Suprapubic skin (tissue), 4 donors: Measurements from ENCODE around the gene SMARCA2. TPM values are rescaled to one million over a fixed set of nuclear protein-coding genes. Genes with fewer than 3 reads are reported as not detected.

Experiments
- DNase-seq, 2 donors: peaks; one replicate each; pipeline ENCODE4 v3.0.0-alpha.2; 2019; ENCODE audit warnings: low spot score in 2 of 2
- H3K27ac ChIP-seq: fragments of 200-600 bp; sonication (generic); one replicate; pipeline ENCODE4 v1.5.1; 2019
- H3K27me3 ChIP-seq: fragments of 200-600 bp; sonication (generic); one replicate; pipeline ENCODE4 v1.5.1; 2019
- H3K36me3 ChIP-seq: fragments of 200-600 bp; sonication (generic); one replicate; pipeline ENCODE4 v1.5.1; 2019
- H3K4me1 ChIP-seq: fragments of 200-600 bp; sonication (generic); one replicate; pipeline ENCODE4 v1.5.1; 2019
- H3K4me3 ChIP-seq: fragments of 200-600 bp; sonication (generic); one replicate; pipeline ENCODE4 v1.5.1; 2019; ENCODE audit warnings: mild to moderate bottlenecking
- H3K9me3 ChIP-seq: fragments of 200-600 bp; sonication (generic); one replicate; pipeline ENCODE4 v1.5.1; 2019
- CTCF ChIP-seq, 2 donors: fragments of 200-600 bp in 1 of 2; fragments of 450-650 bp in 1 of 2; sonication (generic) in 1 of 2; IDR thresholded peaks; one replicate each; pipeline ENCODE4 v1.5.1; 2016 to 2019; ENCODE audit warnings: antibody characterized with exemption in 2 of 2, mild to moderate bottlenecking in 1 of 2, moderate library complexity in 1 of 2
- EP300 ChIP-seq: sonication (generic); formaldehyde crosslinking; IDR thresholded peaks from one replicate; pipeline ENCODE4 v1.6.1; 2017; ENCODE audit warnings: antibody characterized with exemption
- POLR2A ChIP-seq, 2 donors: fragments of 450-650 bp; IDR thresholded peaks; one replicate each; pipeline ENCODE4 v1.6.1; 2017; ENCODE audit warnings: antibody characterized with exemption in 2 of 2, mild to moderate bottlenecking in 2 of 2, moderate library complexity in 2 of 2
- POLR2AphosphoS5 ChIP-seq, 3 donors: sonication (generic); formaldehyde crosslinking; IDR thresholded peaks; one replicate each; pipeline ENCODE4 v1.6.1; 2017; ENCODE audit warnings: antibody characterized with exemption in 3 of 3
- WGBS: methylation state at CpG from one replicate; pipeline ENCODE4 v1.1.5; 2018; 5-methylcytosine and 5-hydroxymethylcytosine counted together
- total RNA-seq, 4 donors: library from RNA; depleted of rRNA; stranded (reverse); fragments of >200 nt; gene quantifications; one replicate each; pipeline ENCODE4 v1.1.0, GENCODE V29; 2016

Gene SMARCA2
- total RNA-seq, 4 donors from 2014 or later: 88.9 to 236 (median 140) TPM

GRCh38 chr9:2015581-2016407 is 647 bp downstream of the SMARCA2 start:
- under 1% methylated on average over 22 of the region's 59 CpGs for WGBS
- H3K4me1 ChIP-seq: peaks cover 38% of the 10 kb centered on the region

GRCh38 chr9:2016408-2017330 is 1.5 kb downstream of the SMARCA2 start:
- H3K27me3 ChIP-seq: no peaks in the 10 kb centered on the region
- H3K36me3 ChIP-seq: no peaks in the 10 kb centered on the region
- peak overlapping the region; percentile 99 for H3K27ac ChIP-seq
- H3K4me1 ChIP-seq: peaks cover 47% of the 10 kb centered on the region
- H3K4me3 ChIP-seq: peak overlapping the region; percentile 88
- no peaks in the 10 kb centered on the region for H3K9me3 ChIP-seq
- TF ChIP-seq POLR2AphosphoS5 (IDR thresholded peaks at IDR 0.05) (peak in 2 of 3 donors; percentile 22 to 57), POLR2A (IDR thresholded peaks at IDR 0.05) (peak; percentile 20 to 31), EP300 (no peak)
- WGBS: under 1% methylated on average over 66 of the region's 85 CpGs
- peak; percentile 92 to 94 for DNase-seq

More at GRCh38 chr9:2015581-2016407, 647 bp downstream of the SMARCA2 start:
- H3K9me3 ChIP-seq: no peaks in the 10 kb centered on the region
- DNase-seq: peak; percentile 85 to 87
- no peaks in the 10 kb centered on the region for H3K36me3 ChIP-seq
- H3K27me3 ChIP-seq: no peaks in the 10 kb centered on the region
- H3K27ac ChIP-seq: peak overlapping the region; percentile 99
- peak overlapping the region; percentile 88 for H3K4me3 ChIP-seq
- TF ChIP-seq EP300 (no peak), POLR2A (IDR thresholded peaks at IDR 0.05) (no peak), POLR2AphosphoS5 (IDR thresholded peaks at IDR 0.05) (peak in 2 of 3 donors; percentile 9 to 50), CTCF (IDR thresholded peaks at IDR 0.05) (no peak)

GRCh38 chr9:2017331-2018161 is 2.4 kb downstream of the SMARCA2 start:
- under 1% methylated on average over 78 of the region's 81 CpGs for WGBS
- peak overlapping the region; percentile 88 for H3K4me3 ChIP-seq
- H3K4me1 ChIP-seq: peaks cover 55% of the 10 kb centered on the region
- DNase-seq: peak; percentile 89 to 91
- H3K36me3 ChIP-seq: no peaks in the 10 kb centered on the region
- no peaks in the 10 kb centered on the region for H3K9me3 ChIP-seq
- peak in 2 of 3 donors; percentile 71 to 84 for TF ChIP-seq POLR2AphosphoS5 (IDR thresholded peaks at IDR 0.05)
- no peak for TF ChIP-seq CTCF (IDR thresholded peaks at IDR 0.05)
- no peak for TF ChIP-seq EP300
- TF ChIP-seq POLR2A (IDR thresholded peaks at IDR 0.05): peak in 1 of 2 donors; percentile 61
- peak overlapping the region; percentile 99 for H3K27ac ChIP-seq
- H3K27me3 ChIP-seq: no peaks in the 10 kb centered on the region

GRCh38 chr9:2018162-2018643 is 3.1 kb downstream of the SMARCA2 start:
- Histone ChIP-seq H3K4me1 (peaks cover 62% of the 10 kb centered on the region), H3K9me3 (no peaks in the 10 kb centered on the region), H3K27ac (peak overlapping the region; percentile 99), H3K4me3 (peak overlapping the region; percentile 88), H3K36me3 (no peaks in the 10 kb centered on the region), H3K27me3 (no peaks in the 10 kb centered on the region)
- no peak for DNase-seq
- WGBS: 2% methylated on average over 7 of the region's 7 CpGs
- TF ChIP-seq EP300 (no peak), POLR2AphosphoS5 (IDR thresholded peaks at IDR 0.05) (no peak), POLR2A (IDR thresholded peaks at IDR 0.05) (no peak)

GRCh38 chr9:2018764-2019558 is 3.8 kb downstream of the SMARCA2 start:
- H3K9me3 ChIP-seq: no peaks in the 10 kb centered on the region
- 22% methylated on average over 6 of the region's 6 CpGs for WGBS
- H3K27ac ChIP-seq: peak overlapping the region; percentile 99
- peak overlapping the region; percentile 88 for H3K4me3 ChIP-seq
- H3K36me3 ChIP-seq: no peaks in the 10 kb centered on the region
- no peaks in the 10 kb centered on the region for H3K27me3 ChIP-seq
- H3K4me1 ChIP-seq: peaks cover 66% of the 10 kb centered on the region
- no peak for DNase-seq
- no peak for TF ChIP-seq POLR2A (IDR thresholded peaks at IDR 0.05)
- no peak for TF ChIP-seq POLR2AphosphoS5 (IDR thresholded peaks at IDR 0.05)
- TF ChIP-seq CTCF (IDR thresholded peaks at IDR 0.05): no peak
- no peak for TF ChIP-seq EP300
